Mesenchymal stem cell (in vitro differentiated cells and primary cell): ENCODE results near the gene CCDC14.
A peak's percentile ranks its signal among the peaks of the same experiment; 100 is the strongest.
"Not testable (repeated sequence)": the region's sequence is repeated elsewhere in the genome, so short reads cannot be mapped to it uniquely, and the experiment has no call there.

Experiments used
- DNase-seq: peaks from one replicate; pipeline ENCODE4 v3.0.0-alpha.2; 2013
- H2AFZ ChIP-seq: one replicate; pipeline ENCODE4 v1.6.1; 2013; ENCODE audit warnings: low read depth, mild to moderate bottlenecking, control low read depth, inconsistent platforms, low read length, moderate library complexity
- H2AK5ac ChIP-seq: 2 replicates; pipeline ENCODE4 v1.6.1; 2013; ENCODE audit warnings: low read length, moderate library complexity, mild to moderate bottlenecking, inconsistent platforms; ENCODE audit not compliant: severe bottlenecking
- H2BK120ac ChIP-seq: one replicate; pipeline ENCODE4 v1.6.1; 2013; ENCODE audit warnings: low read depth, mild to moderate bottlenecking, inconsistent platforms, low read length, moderate library complexity
- H2BK12ac ChIP-seq, 2 experiments: one replicate each; pipeline ENCODE4 v1.6.1; 2013; ENCODE audit warnings: inconsistent platforms in 2 of 2, low read length in 2 of 2, mild to moderate bottlenecking in 2 of 2, moderate library complexity in 2 of 2, control low read depth in 1 of 2
- H2BK15ac ChIP-seq: one replicate; pipeline ENCODE4 v1.6.1; 2013; ENCODE audit warnings: mild to moderate bottlenecking, low read depth, inconsistent platforms; ENCODE audit not compliant: poor library complexity, severe bottlenecking
- H2BK5ac ChIP-seq: 2 replicates; pipeline ENCODE4 v1.6.1; 2013; ENCODE audit warnings: low read depth, mild to moderate bottlenecking, low read length, control low read depth, inconsistent platforms; ENCODE audit not compliant: poor library complexity, severe bottlenecking
- H3K14ac ChIP-seq, 2 experiments: one replicate each; pipeline ENCODE4 v1.6.1; 2013; ENCODE audit warnings: inconsistent platforms in 2 of 2, low read length in 2 of 2, control low read depth in 1 of 2, mild to moderate bottlenecking in 1 of 2, moderate library complexity in 1 of 2
- H3K18ac ChIP-seq, 2 experiments: one replicate each; pipeline ENCODE4 v1.6.1; 2013; ENCODE audit warnings: inconsistent platforms in 2 of 2, low read length in 2 of 2, control low read depth in 1 of 2, low read depth in 1 of 2, mild to moderate bottlenecking in 1 of 2
- H3K23ac ChIP-seq, 2 experiments: one replicate each; pipeline ENCODE4 v1.6.1; 2013; ENCODE audit warnings: inconsistent platforms in 2 of 2, low read length in 2 of 2, mild to moderate bottlenecking in 2 of 2, moderate library complexity in 2 of 2, control low read depth in 1 of 2
- H3K27ac ChIP-seq: 2 replicates; pipeline ENCODE4 v1.5.1; 2013; ENCODE audit warnings: mild to moderate bottlenecking, moderate library complexity, low read length, control low read depth, inconsistent platforms; ENCODE audit not compliant: poor library complexity, severe bottlenecking
- H3K27me3 ChIP-seq, 2 experiments: 2 replicates each; pipeline versions ENCODE4 v1.6.1 to v1.7.0; 2013; ENCODE audit warnings: low read length in 2 of 2, mild to moderate bottlenecking in 2 of 2, moderate library complexity in 2 of 2, control low read depth in 1 of 2, inconsistent platforms in 1 of 2; ENCODE audit not compliant: control insufficient read depth in 1 of 2, insufficient read depth in 1 of 2
- H3K36me3 ChIP-seq, 2 experiments: 2 replicates each; pipeline versions ENCODE4 v1.6.1 to v1.7.0; 2013; ENCODE audit warnings: low read length in 2 of 2, control low read depth in 1 of 2, inconsistent platforms in 1 of 2, low read depth in 1 of 2, mild to moderate bottlenecking in 1 of 2; ENCODE audit not compliant: insufficient read depth in 2 of 2, control insufficient read depth in 1 of 2
- H3K4ac ChIP-seq, 2 experiments: one replicate each; pipeline ENCODE4 v1.6.1; 2013; ENCODE audit warnings: inconsistent platforms in 2 of 2, low read length in 2 of 2, mild to moderate bottlenecking in 2 of 2, moderate library complexity in 2 of 2, control low read depth in 1 of 2, low read depth in 1 of 2
- H3K4me1 ChIP-seq: 2 replicates; pipeline ENCODE4 v1.6.1; 2013; ENCODE audit warnings: low read depth, low read length, control low read depth; ENCODE audit not compliant: control insufficient read depth, insufficient read depth
- H3K4me2 ChIP-seq: 2 replicates; pipeline ENCODE4 v1.6.1; 2013; ENCODE audit warnings: low read length, mild to moderate bottlenecking, inconsistent platforms; ENCODE audit not compliant: poor library complexity, severe bottlenecking
- H3K4me3 ChIP-seq, 2 experiments: 2 replicates each; pipeline versions ENCODE4 v1.5.1 to v1.7.0; 2013; ENCODE audit warnings: low read length in 2 of 2, mild to moderate bottlenecking in 2 of 2, control low read depth in 1 of 2, low read depth in 1 of 2; ENCODE audit not compliant: insufficient read depth in 1 of 2
- H3K79me1 ChIP-seq: replicated peaks from 2 replicates; pipeline ENCODE4 v1.6.1; 2013; ENCODE audit warnings: mild to moderate bottlenecking, control low read depth, low read length, inconsistent platforms; ENCODE audit not compliant: poor library complexity, severe bottlenecking
- H3K9ac ChIP-seq: 2 replicates; pipeline ENCODE4 v1.7.0; 2013; ENCODE audit warnings: mild to moderate bottlenecking, low read length, moderate library complexity
- H3K9me3 ChIP-seq: 2 replicates; pipeline ENCODE4 v1.7.0; 2013; ENCODE audit warnings: mild to moderate bottlenecking, low read length; ENCODE audit not compliant: control insufficient read depth
- H4K8ac ChIP-seq: one replicate; pipeline ENCODE4 v1.6.1; 2013; ENCODE audit warnings: inconsistent platforms, mild to moderate bottlenecking, low read length, moderate library complexity
- H4K91ac ChIP-seq: one replicate; pipeline ENCODE4 v1.6.1; 2013; ENCODE audit warnings: mild to moderate bottlenecking, low read length, inconsistent platforms
- WGBS: methylation state at CpG from one replicate; pipeline ENCODE4 v1.1.7; 2013; ENCODE audit warnings: mixed read lengths; 5-methylcytosine and 5-hydroxymethylcytosine counted together

CCDC14 gene

GRCh38 chr3:123964793-123965192 is 3.8 kb upstream of the CCDC14 start:
- not testable (repeated sequence) for H2AFZ ChIP-seq, H3K27ac ChIP-seq, H3K18ac ChIP-seq, H3K4me1 ChIP-seq, H3K79me1 ChIP-seq, H3K4ac ChIP-seq, H2BK5ac ChIP-seq, H2BK12ac ChIP-seq, H3K9ac ChIP-seq, DNase-seq, H2BK15ac ChIP-seq, H2BK120ac ChIP-seq, H3K23ac ChIP-seq, H4K91ac ChIP-seq, H3K4me2 ChIP-seq, H3K36me3 ChIP-seq, H3K14ac ChIP-seq, H3K9me3 ChIP-seq, H3K4me3 ChIP-seq, H4K8ac ChIP-seq, H2AK5ac ChIP-seq
- peaks cover 0 to 11% of the 10 kb centered on the region in 2 experiments for H3K27me3 ChIP-seq
- WGBS: no CpG with 5 or more reads among the region's 1 CpG

DNA sequence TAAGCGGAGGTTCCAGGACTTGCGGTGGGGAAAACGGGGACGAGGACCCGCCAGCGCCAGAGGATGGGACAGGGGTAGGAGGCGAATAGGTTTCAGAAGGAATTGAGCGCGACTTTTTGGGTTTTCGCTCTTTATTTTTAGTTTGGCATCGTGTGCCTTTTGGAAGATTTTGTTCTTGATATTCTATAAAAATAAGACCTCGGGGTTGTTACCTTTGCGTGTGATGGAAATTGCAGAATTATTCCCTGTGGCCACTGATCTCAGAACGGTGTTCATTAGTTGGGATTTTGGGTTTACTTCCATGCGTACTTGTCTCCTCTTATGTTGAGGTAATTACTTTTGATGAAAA is 453 bp upstream of the CCDC14 start:
- 12% methylated on average over 15 of the region's 15 CpGs for WGBS
- H4K91ac ChIP-seq: no peak overlapping the region
- peaks cover 2% of the 10 kb centered on the region for H3K4me1 ChIP-seq
- no peak overlapping the region for H2BK5ac ChIP-seq
- H3K36me3 ChIP-seq: no peaks in the 10 kb centered on the region
- H3K23ac ChIP-seq: no peak overlapping the region
- peak overlapping the region; percentile 99 for H3K9ac ChIP-seq
- H2BK15ac ChIP-seq: no peak overlapping the region
- H3K14ac ChIP-seq: no peak overlapping the region
- H2AFZ ChIP-seq: no peak overlapping the region
- no peaks in the 10 kb centered on the region for H3K9me3 ChIP-seq
- no peaks in the 10 kb centered on the region for H3K79me1 ChIP-seq
- H3K4me3 ChIP-seq: peak overlapping the region; percentile 84 to 98
- H2BK12ac ChIP-seq: no peak overlapping the region
- H3K18ac ChIP-seq: peak overlapping the region in 1 of 2 experiments; percentile 6
- H3K27me3 ChIP-seq: peaks cover 0 to 4% of the 10 kb centered on the region in 2 experiments
- H2AK5ac ChIP-seq: no peak overlapping the region
- peak overlapping the region; percentile 45 for H3K27ac ChIP-seq
- no peak for DNase-seq
- no peak overlapping the region for H2BK120ac ChIP-seq
- no peak overlapping the region for H3K4ac ChIP-seq
- no peak overlapping the region for H4K8ac ChIP-seq
- peak overlapping the region; percentile 93 for H3K4me2 ChIP-seq

DNA sequence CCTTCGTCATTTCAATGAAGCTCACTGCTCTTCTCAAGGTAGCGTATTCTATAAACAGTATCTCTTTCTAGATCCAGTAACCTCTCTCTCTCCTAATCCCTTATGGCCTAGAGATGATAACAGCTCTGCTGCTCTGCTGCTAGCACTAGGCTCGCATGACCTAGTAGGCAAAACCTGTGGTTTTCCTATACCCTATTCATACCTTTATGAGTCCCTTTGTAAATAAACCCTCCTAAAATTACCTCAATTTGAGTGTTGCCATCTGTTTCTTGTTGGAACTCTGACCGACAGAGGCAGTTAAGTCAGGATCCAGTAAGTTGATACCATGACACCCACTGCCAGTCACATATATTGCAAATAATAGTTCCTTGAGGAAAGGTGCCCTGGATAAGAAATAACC is 7.3 kb downstream of the CCDC14 start:
- H3K9me3 ChIP-seq: no peaks in the 10 kb centered on the region
- no peak overlapping the region for H3K23ac ChIP-seq
- no peak overlapping the region for H3K4me2 ChIP-seq
- H3K27me3 ChIP-seq: no peaks in the 10 kb centered on the region
- DNase-seq: no peak
- WGBS: 92% methylated on average over 4 of the region's 4 CpGs
- no peak overlapping the region for H4K91ac ChIP-seq
- peaks cover 13% of the 10 kb centered on the region for H3K79me1 ChIP-seq
- H2BK12ac ChIP-seq: no peak overlapping the region
- no peak overlapping the region for H4K8ac ChIP-seq
- no peak overlapping the region for H2AFZ ChIP-seq
- H2BK120ac ChIP-seq: no peak overlapping the region
- no peak overlapping the region for H2BK5ac ChIP-seq
- H3K36me3 ChIP-seq: peaks cover 3 to 45% of the 10 kb centered on the region in 2 experiments
- H3K18ac ChIP-seq: no peak overlapping the region
- H3K4me3 ChIP-seq: no peak overlapping the region
- H2BK15ac ChIP-seq: no peak overlapping the region
- no peak overlapping the region for H3K14ac ChIP-seq
- no peak overlapping the region for H2AK5ac ChIP-seq
- no peaks in the 10 kb centered on the region for H3K4me1 ChIP-seq
- no peak overlapping the region for H3K9ac ChIP-seq
- no peak overlapping the region for H3K27ac ChIP-seq
- H3K4ac ChIP-seq: no peak overlapping the region

DNA sequence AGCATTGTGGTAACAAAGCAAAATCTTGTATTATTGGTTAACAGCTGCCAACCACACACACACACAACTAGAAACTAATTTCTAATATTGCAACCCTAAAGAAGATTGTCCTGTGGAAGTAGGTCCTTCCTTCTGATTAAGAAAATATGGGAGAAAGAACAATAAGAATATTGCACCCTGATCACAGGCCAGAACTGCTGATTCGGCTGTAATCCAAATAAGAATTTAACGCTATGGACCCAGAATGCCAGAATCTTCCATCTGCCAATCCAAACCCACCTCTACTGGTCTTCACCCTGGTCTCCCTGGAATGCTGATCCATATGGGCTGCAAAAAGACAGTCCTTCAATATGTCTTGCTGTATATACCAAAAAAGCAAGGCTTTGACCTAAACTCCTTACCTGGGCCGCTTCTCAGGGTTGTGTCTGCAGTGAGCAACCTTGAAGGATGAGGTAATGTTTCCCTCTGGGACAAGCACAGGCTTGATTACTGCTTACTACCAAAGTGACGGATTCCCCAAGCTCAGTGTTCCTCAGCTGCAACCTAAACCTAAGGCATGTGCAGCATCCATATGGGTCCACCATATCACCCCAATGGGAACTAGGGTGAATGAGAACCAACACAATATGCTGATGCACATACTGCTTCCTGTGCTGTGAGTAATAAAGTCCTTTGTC is 8.0 kb downstream of the CCDC14 start:
- Histone ChIP-seq H2BK12ac (no peak overlapping the region), H4K8ac (no peak overlapping the region), H4K91ac (no peak overlapping the region), H3K9ac (no peak overlapping the region), H2BK15ac (no peak overlapping the region), H2BK120ac (no peak overlapping the region), H3K4ac (no peak overlapping the region), H2AK5ac (no peak overlapping the region), H3K4me2 (no peak overlapping the region), H3K14ac (no peak overlapping the region), H3K79me1 (peaks cover 14% of the 10 kb centered on the region), H3K23ac (no peak overlapping the region), H3K36me3 (peaks cover 3 to 49% of the 10 kb centered on the region in 2 experiments), H3K18ac (no peak overlapping the region), H3K4me1 (no peaks in the 10 kb centered on the region), H3K27me3 (no peaks in the 10 kb centered on the region), H3K9me3 (no peaks in the 10 kb centered on the region), H3K4me3 (no peak overlapping the region), H2AFZ (no peak overlapping the region), H2BK5ac (no peak overlapping the region), H3K27ac (no peak overlapping the region)
- no peak for DNase-seq
- WGBS: 96% methylated on average over 4 of the region's 4 CpGs
